B cell (primary cell): Measurements from ENCODE around the gene CLCA1. TPM values are rescaled to one million over a fixed set of nuclear protein-coding genes. Genes with fewer than 3 reads are reported as not detected.

Source experiments
- ATAC-seq: fragments of 200-7000 bp; cut with Tn5 transposase; one replicate; pipeline ENCODE4 v1.10.0; 2021; ENCODE audit warnings: low read depth, mild to moderate bottlenecking, moderate number of reproducible peaks, moderate library complexity
- CTCF ChIA-PET: fragments of 350-600 bp; sonication (Branson Sonifier 250); formaldehyde crosslinking; loops from one replicate; lab custom pipeline; 2021; ENCODE audit warnings: antibody characterized with exemption, inconsistent platforms; lab: Charles Lee
- POLR2A ChIA-PET: fragments of 350-600 bp; sonication (Branson Sonifier 250); formaldehyde crosslinking; loops from one replicate; lab custom pipeline; 2021; ENCODE audit warnings: antibody characterized with exemption; lab: Charles Lee
- DNase-seq: peaks from one replicate; pipeline ENCODE4 v3.0.0; 2013
- H2AFZ ChIP-seq: 2 replicates; pipeline ENCODE4 v1.6.1; 2012; ENCODE audit warnings: mild to moderate bottlenecking, low read depth, low read length; ENCODE audit not compliant: insufficient read depth, poor library complexity, severe bottlenecking
- H3K27ac ChIP-seq, 2 donors: 1 replicate in 1 of 2; 2 replicates in 1 of 2; pipeline ENCODE4 v1.5.1; 2012 to 2013; ENCODE audit warnings: low read length in 2 of 2, mild to moderate bottlenecking in 2 of 2, moderate library complexity in 1 of 2
- H3K27me3 ChIP-seq, 4 experiments: fragments of 200-600 bp in 1 of 4; sonication (generic) in 1 of 4; replicated peaks in 1 of 4; 1 replicate in 2 of 4; 2 replicates in 2 of 4; pipeline versions ENCODE4 v1.6.1 to v1.7.0; 2013 to 2016; ENCODE audit warnings: low read length in 3 of 4, mild to moderate bottlenecking in 2 of 4, mixed read lengths in 1 of 4, moderate library complexity in 1 of 4; ENCODE audit not compliant: insufficient read depth in 4 of 4, control insufficient read depth in 3 of 4; ENCODE audit errors: control extremely low read depth in 1 of 4
- H3K36me3 ChIP-seq, 2 experiments: replicated peaks in 1 of 2; 1 replicate in 1 of 2; 2 replicates in 1 of 2; pipeline versions ENCODE4 v1.6.1 to v1.7.1; 2013; ENCODE audit warnings: low read length in 1 of 2; ENCODE audit not compliant: insufficient read depth in 2 of 2, control insufficient read depth in 1 of 2; ENCODE audit errors: control extremely low read depth in 1 of 2, extremely low read depth in 1 of 2
- H3K4me1 ChIP-seq, 2 donors: fragments of 200-600 bp in 1 of 2; sonication (generic) in 1 of 2; 1 replicate in 1 of 2; 2 replicates in 1 of 2; pipeline versions ENCODE4 v1.5.1 to v1.6.1; 2013 to 2017; ENCODE audit warnings: low read length in 2 of 2; ENCODE audit not compliant: control insufficient read depth in 2 of 2, insufficient read depth in 2 of 2
- H3K4me2 ChIP-seq: replicated peaks from 2 replicates; pipeline ENCODE3; 2012; ENCODE audit warnings: mild to moderate bottlenecking, low read depth, low read length; ENCODE audit not compliant: poor library complexity, severe bottlenecking
- H3K4me3 ChIP-seq, 5 experiments: fragments of 200-600 bp in 1 of 5; sonication (generic) in 1 of 5; 1 replicate in 3 of 5; 2 replicates in 2 of 5; pipeline versions ENCODE4 v1.5.1 to v1.7.0; 2011 to 2016; ENCODE audit warnings: low read length in 4 of 5, mild to moderate bottlenecking in 4 of 5, low read depth in 2 of 5, control low read depth in 1 of 5, moderate library complexity in 1 of 5; ENCODE audit not compliant: insufficient read depth in 1 of 5; ENCODE audit errors: control extremely low read depth in 1 of 5, extremely low read depth in 1 of 5
- H3K79me2 ChIP-seq: fragments of 200-600 bp; sonication (generic); one replicate; pipeline ENCODE4 v1.6.0; 2016; ENCODE audit warnings: low read length; ENCODE audit not compliant: control insufficient read depth, insufficient read depth
- H3K9ac ChIP-seq: fragments of 200-600 bp; sonication (generic); 2 replicates; pipeline ENCODE4 v1.6.1; 2017; ENCODE audit warnings: mild to moderate bottlenecking, low read length, moderate library complexity
- H3K9me3 ChIP-seq, 3 donors: one replicate each; pipeline versions ENCODE4 v1.6.1 to v1.7.1; 2013; ENCODE audit warnings: low read length in 2 of 3; ENCODE audit not compliant: control insufficient read depth in 2 of 3, insufficient read depth in 1 of 3; ENCODE audit errors: control extremely low read depth in 1 of 3
- H4K20me1 ChIP-seq: 2 replicates; pipeline ENCODE4 v1.6.0; 2012; ENCODE audit warnings: mild to moderate bottlenecking, low read length; ENCODE audit not compliant: insufficient read depth, control insufficient read depth, poor library complexity, severe bottlenecking
- H3K27ac Mint-ChIP-seq: one replicate; pipeline ENCODE4 v1.8.0; 2021; ENCODE audit warnings: mixed read lengths
- H3K27me3 Mint-ChIP-seq: one replicate; pipeline ENCODE4 v1.8.0; 2021; ENCODE audit warnings: mixed read lengths
- H3K4me1 Mint-ChIP-seq: one replicate; pipeline ENCODE4 v1.8.0; 2021; ENCODE audit warnings: mixed read lengths
- H3K4me3 Mint-ChIP-seq: one replicate; pipeline ENCODE4 v1.8.0; 2021; ENCODE audit warnings: mixed read lengths
- H3K9me3 Mint-ChIP-seq: one replicate; pipeline ENCODE4 v1.8.0; 2022; ENCODE audit warnings: mixed read lengths; ENCODE audit not compliant: insufficient read depth
- EZH2 ChIP-seq: IDR thresholded peaks from 2 replicates; pipeline ENCODE4 v1.6.1; 2012; ENCODE audit warnings: borderline replicate concordance, low read depth, mild to moderate bottlenecking, moderate library complexity, low read length; ENCODE audit not compliant: insufficient read depth, poor library complexity, severe bottlenecking
- WGBS: methylation state at CpG from one replicate; pipeline ENCODE4 v1.1.5; 2013; ENCODE audit warnings: missing lambda C conversion rate; ENCODE audit not compliant: insufficient coverage; 5-methylcytosine and 5-hydroxymethylcytosine counted together
- intact Hi-C: fragments of 100-400 bp; cut with micrococcal nuclease; formaldehyde crosslinking; loops from one replicate; pipeline ENCODE4 v1.10.0; 2022
- polyA minus RNA-seq: library from RNA; depleted of rRNA, polyadenylated mRNA; stranded (reverse); fragments of >200 nt; gene quantifications from 2 replicates; pipeline ENCODE4 v1.2.3, GENCODE V29; 2012
- polyA plus RNA-seq: library from polyadenylated mRNA; depleted of rRNA; stranded (reverse); fragments of >200 nt; gene quantifications from 2 replicates; pipeline ENCODE4 v1.2.3, GENCODE V29; 2012
- total RNA-seq, 2 donors: library from RNA; stranded (reverse); fragments of 120-200 nt in 1 of 2; gene quantifications; 1 replicate in 1 of 2; 2 replicates in 1 of 2; pipeline versions ENCODE4 v1.2.3 to v1.2.4, GENCODE V29; 2013 to 2022
- TF ChIP-seq, protein P1 (sequence below): fragments of 200-600 bp; IDR thresholded peaks from one replicate; pipeline ENCODE4 v1.8.0; 2022; ENCODE audit warnings: antibody characterized with exemption, mild to moderate bottlenecking

Gene CLCA1, protein sequence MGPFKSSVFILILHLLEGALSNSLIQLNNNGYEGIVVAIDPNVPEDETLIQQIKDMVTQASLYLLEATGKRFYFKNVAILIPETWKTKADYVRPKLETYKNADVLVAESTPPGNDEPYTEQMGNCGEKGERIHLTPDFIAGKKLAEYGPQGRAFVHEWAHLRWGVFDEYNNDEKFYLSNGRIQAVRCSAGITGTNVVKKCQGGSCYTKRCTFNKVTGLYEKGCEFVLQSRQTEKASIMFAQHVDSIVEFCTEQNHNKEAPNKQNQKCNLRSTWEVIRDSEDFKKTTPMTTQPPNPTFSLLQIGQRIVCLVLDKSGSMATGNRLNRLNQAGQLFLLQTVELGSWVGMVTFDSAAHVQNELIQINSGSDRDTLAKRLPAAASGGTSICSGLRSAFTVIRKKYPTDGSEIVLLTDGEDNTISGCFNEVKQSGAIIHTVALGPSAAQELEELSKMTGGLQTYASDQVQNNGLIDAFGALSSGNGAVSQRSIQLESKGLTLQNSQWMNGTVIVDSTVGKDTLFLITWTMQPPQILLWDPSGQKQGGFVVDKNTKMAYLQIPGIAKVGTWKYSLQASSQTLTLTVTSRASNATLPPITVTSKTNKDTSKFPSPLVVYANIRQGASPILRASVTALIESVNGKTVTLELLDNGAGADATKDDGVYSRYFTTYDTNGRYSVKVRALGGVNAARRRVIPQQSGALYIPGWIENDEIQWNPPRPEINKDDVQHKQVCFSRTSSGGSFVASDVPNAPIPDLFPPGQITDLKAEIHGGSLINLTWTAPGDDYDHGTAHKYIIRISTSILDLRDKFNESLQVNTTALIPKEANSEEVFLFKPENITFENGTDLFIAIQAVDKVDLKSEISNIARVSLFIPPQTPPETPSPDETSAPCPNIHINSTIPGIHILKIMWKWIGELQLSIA
- total RNA-seq (not detected in 2 replicates), polyA plus RNA-seq (not detected in 2 replicates), polyA minus RNA-seq (not detected in 2 replicates)
- total RNA-seq (2013) = not detected

DNA sequence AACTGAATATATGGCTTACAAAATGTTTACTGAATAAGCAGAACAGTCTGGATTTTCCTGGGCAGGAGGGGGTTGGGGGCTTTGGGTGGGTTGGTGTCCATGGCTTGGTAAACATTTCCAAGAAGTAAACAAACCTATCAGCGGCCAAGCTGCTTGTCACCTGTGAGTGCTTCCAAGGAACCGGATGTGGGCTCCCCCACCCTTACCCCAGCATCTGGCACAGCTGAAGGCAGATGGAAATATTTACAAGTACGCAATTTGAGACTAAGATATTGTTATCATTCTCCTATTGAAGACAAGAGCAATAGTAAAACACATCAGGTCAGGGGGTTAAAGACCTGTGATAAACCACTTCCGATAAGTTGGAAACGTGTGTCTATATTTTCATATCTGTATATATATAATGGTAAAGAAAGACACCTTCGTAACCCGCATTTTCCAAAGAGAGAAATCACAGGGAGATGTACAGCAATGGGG, at the start of gene CLCA1:
CLCA1 (plus strand) TSS at position 427 of the 477 bp plus-strand sequence; CDS start at position 472, 45 bp downstream.
- CTCF ChIA-PET = interaction anchor here (1.2 to 1.4 kb wide), 2 partner anchors 19 to 34 kb away, joined by 3 read pairs; no protein-coding TSS in a partner anchor
- H3K27ac Mint-ChIP-seq = no peak within 1 kb of the TSS
- no peaks in the 10 kb centered on the region for H3K9me3 ChIP-seq

More for the DNA sequence above, at the start of gene CLCA1:
- H3K36me3 ChIP-seq = no peaks in the 10 kb centered on the region
- no peak within 1 kb of the TSS for H3K4me2 ChIP-seq
- TF ChIP-seq EZH2 = no peak
- TF ChIP-seq, protein P1, sequence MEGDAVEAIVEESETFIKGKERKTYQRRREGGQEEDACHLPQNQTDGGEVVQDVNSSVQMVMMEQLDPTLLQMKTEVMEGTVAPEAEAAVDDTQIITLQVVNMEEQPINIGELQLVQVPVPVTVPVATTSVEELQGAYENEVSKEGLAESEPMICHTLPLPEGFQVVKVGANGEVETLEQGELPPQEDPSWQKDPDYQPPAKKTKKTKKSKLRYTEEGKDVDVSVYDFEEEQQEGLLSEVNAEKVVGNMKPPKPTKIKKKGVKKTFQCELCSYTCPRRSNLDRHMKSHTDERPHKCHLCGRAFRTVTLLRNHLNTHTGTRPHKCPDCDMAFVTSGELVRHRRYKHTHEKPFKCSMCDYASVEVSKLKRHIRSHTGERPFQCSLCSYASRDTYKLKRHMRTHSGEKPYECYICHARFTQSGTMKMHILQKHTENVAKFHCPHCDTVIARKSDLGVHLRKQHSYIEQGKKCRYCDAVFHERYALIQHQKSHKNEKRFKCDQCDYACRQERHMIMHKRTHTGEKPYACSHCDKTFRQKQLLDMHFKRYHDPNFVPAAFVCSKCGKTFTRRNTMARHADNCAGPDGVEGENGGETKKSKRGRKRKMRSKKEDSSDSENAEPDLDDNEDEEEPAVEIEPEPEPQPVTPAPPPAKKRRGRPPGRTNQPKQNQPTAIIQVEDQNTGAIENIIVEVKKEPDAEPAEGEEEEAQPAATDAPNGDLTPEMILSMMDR = no peak
- ATAC-seq (no peak), DNase-seq (no peak)
- H3K4me1 ChIP-seq = no peaks in the 10 kb centered on the region
- H4K20me1 ChIP-seq = no peaks in the 10 kb centered on the region
- peaks cover 0 to 3% (median 0%) of the 10 kb centered on the region in 4 experiments for H3K27me3 ChIP-seq
- no peak within 1 kb of the TSS for H3K4me3 ChIP-seq
- POLR2A ChIA-PET = no interaction called here
- H3K9ac ChIP-seq = no peak within 1 kb of the TSS
- Mint-ChIP-seq H3K9me3 (no peaks in the 10 kb centered on the region), H3K4me1 (peaks cover 4% of the 10 kb centered on the region), H3K27me3 (peaks cover 12% of the 10 kb centered on the region), H3K4me3 (no peak within 1 kb of the TSS)
- H2AFZ ChIP-seq = no peak within 1 kb of the TSS
- H3K27ac ChIP-seq = no peak within 1 kb of the TSS
- no peaks in the 10 kb centered on the region for H3K79me2 ChIP-seq
- intact Hi-C loops = no loop called here
- WGBS = no CpG with 5 or more reads among the region's 7 CpGs
